ENCODE data around the gene AKIP1. TPM values are rescaled to one million over a fixed set of nuclear protein-coding genes. Genes with fewer than 3 reads are reported as not detected.

The AKIP1 gene
- total RNA-seq, 2 experiments from 2014 or later: 25.2 to 28.2 TPM

- Histone ChIP-seq H3K4me3 (ENCODE audit: low read depth, low read length, poor library complexity, severe bottlenecking) (peak overlapping the region; percentile 88), H4K20me1 (ENCODE audit: insufficient read depth, low read length) (0 out of 2 replicates have a peak, but pooled peaks cover 6% of the 10 kb centered on the region), H3K36me3 (ENCODE audit: insufficient read depth, low read length) (peaks cover 10% of the 10 kb centered on the region; the same call in 1 of the 2 replicates), H3K27ac (ENCODE audit: low read depth, low read length, poor library complexity, severe bottlenecking) (peak overlapping the region; percentile 60), H3K4me1 (ENCODE audit: insufficient read depth, low read length, poor library complexity, severe bottlenecking) (peaks cover 24% of the 10 kb centered on the region), H2AFZ (ENCODE audit: low read length) (no peak overlapping the region), H3K4me2 (ENCODE audit: low read length) (peak overlapping the region; percentile 98), H3K9me3 (ENCODE audit: low read length) (no peaks in the 10 kb centered on the region), H3K79me2 (ENCODE audit: insufficient read depth, low read depth, low read length) (peaks cover 42% of the 10 kb centered on the region), H3K9me2 (ENCODE audit: insufficient read depth, low read length) (no peaks in the 10 kb centered on the region)
- no peak for DNase-seq (ENCODE audit: low spot score)
- CTCF ChIA-PET (ENCODE audit: unreplicated experiment): interaction anchor here (0.5 kb wide), 1 partner anchor 27 kb away, joined by 3 read pairs; no protein-coding TSS in a partner anchor
- POLR2A ChIA-PET: interaction anchor here (1.1 to 1.4 kb wide), 3 partner anchors 14 to 274 kb away, joined by 3 to 6 read pairs (median 4); no protein-coding TSS in a partner anchor
- BruUV-seq (replicated peaks): no TSS peak
- TF ChIP-seq CTCF (conservative IDR thresholded peaks at IDR 0.05; ENCODE audit: low read length) (no peak), EZH2phosphoT487 (IDR thresholded peaks at IDR 0.05; ENCODE audit: borderline replicate concordance, low read depth, low read length) (no peak)
- intact Hi-C loops (cut with micrococcal nuclease; ENCODE audit: unreplicated experiment): no loop called here
Observed at GRCh38 chr11:8962841-8963240, 51.9 kb downstream of the AKIP1 start.

- no TSS peak for BruUV-seq (replicated peaks)
- intact Hi-C loops (cut with micrococcal nuclease; ENCODE audit: unreplicated experiment): loop anchor here (1.0 to 2.0 kb wide), 4 partner anchors 52 to 497 kb away; partner anchors contain the start of genes AKIP1, TMEM41B and ZNF143
Observed at GRCh38 chr11:8963569-8964323, 52.8 kb downstream of the AKIP1 start.

More at GRCh38 chr11:8963569-8964323, 52.8 kb downstream of the AKIP1 start:
- ChIA-PET CTCF (ENCODE audit: unreplicated experiment) (interaction anchor here (0.6 kb wide), 1 partner anchor 649 kb away, joined by 3 read pairs; no protein-coding TSS in a partner anchor), POLR2A (interaction anchor here (0.6 to 1.4 kb wide), 13 partner anchors 10 to 613 kb away, joined by 3 to 9 read pairs (median 4); partner anchors contain the start of genes RPL27A and TRIM66)
- H3K9me3 ChIP-seq (ENCODE audit: low read length): no peaks in the 10 kb centered on the region
- TF ChIP-seq EZH2phosphoT487 (IDR thresholded peaks at IDR 0.05; ENCODE audit: borderline replicate concordance, low read depth, low read length) (no peak), CTCF (conservative IDR thresholded peaks at IDR 0.05; ENCODE audit: low read length) (no peak)
- H3K36me3 ChIP-seq (ENCODE audit: insufficient read depth, low read length): peaks cover 10% of the 10 kb centered on the region; the same call in 1 of the 2 replicates
- peak overlapping the region; percentile 60 for H3K27ac ChIP-seq (ENCODE audit: low read depth, low read length, poor library complexity, severe bottlenecking)
- 0 out of 2 replicates have a peak, but pooled peaks cover 6% of the 10 kb centered on the region for H4K20me1 ChIP-seq (ENCODE audit: insufficient read depth, low read length)
- peak; percentile 78 for DNase-seq (ENCODE audit: low spot score)
- H3K4me2 ChIP-seq (ENCODE audit: low read length): peak overlapping the region; percentile 98
- H3K9me2 ChIP-seq (ENCODE audit: insufficient read depth, low read length): no peaks in the 10 kb centered on the region
- H2AFZ ChIP-seq (ENCODE audit: low read length): peak overlapping the region; percentile 69
- H3K4me3 ChIP-seq (ENCODE audit: low read depth, low read length, poor library complexity, severe bottlenecking): peak overlapping the region; percentile 88
- peaks cover 41% of the 10 kb centered on the region for H3K79me2 ChIP-seq (ENCODE audit: insufficient read depth, low read depth, low read length)
- H3K4me1 ChIP-seq (ENCODE audit: insufficient read depth, low read length, poor library complexity, severe bottlenecking): peaks cover 24% of the 10 kb centered on the region

All from OCI-LY7 (cell line).